ENCODE measurements around the gene KLRF2.
"Not testable (repeated sequence)": the region's sequence is repeated elsewhere in the genome, so short reads cannot be mapped to it uniquely, and the experiment has no call there.

KLRF2 gene

GRCh38 chr12:9881246-9881645, at the start of gene KLRF2:
TSS of gene KLRF2 (plus strand) at chr12:9881489. CDS start at chr12:9881596, 107 bp downstream.
- no peak for DNase-seq (ENCODE audit: low spot score)

- no peak for DNase-seq (ENCODE audit: low spot score)
Observed at GRCh38 chr12:9831720-9832119, 49.6 kb upstream of the KLRF2 start.

GRCh38 chr12:9843407-9843806, 37.9 kb upstream of the KLRF2 start:
- no peak for DNase-seq (ENCODE audit: low spot score)

- DNase-seq (ENCODE audit: low spot score) = no peak
Observed at GRCh38 chr12:9848899-9849298, 32.4 kb upstream of the KLRF2 start.

- DNase-seq (ENCODE audit: low spot score) = no peak
Observed at GRCh38 chr12:9851050-9851449, 30.2 kb upstream of the KLRF2 start.

- no peak for DNase-seq (ENCODE audit: low spot score)
Observed at GRCh38 chr12:9851927-9852326, 29.4 kb upstream of the KLRF2 start.

- DNase-seq (ENCODE audit: low spot score) = no peak
Observed at GRCh38 chr12:9856151-9856550, 25.1 kb upstream of the KLRF2 start.

- DNase-seq (ENCODE audit: low spot score) = no peak
Observed at GRCh38 chr12:9856894-9857293, 24.4 kb upstream of the KLRF2 start.

- no peak for DNase-seq (ENCODE audit: low spot score)
Observed at GRCh38 chr12:9858135-9858534, 23.2 kb upstream of the KLRF2 start.

- no peak for DNase-seq (ENCODE audit: low spot score)
Observed at GRCh38 chr12:9864913-9865675, 16.2 kb upstream of the KLRF2 start.

- no peak for DNase-seq (ENCODE audit: low spot score)
Observed at GRCh38 chr12:9866860-9867269, 14.4 kb upstream of the KLRF2 start.

GRCh38 chr12:9867531-9867930, 13.8 kb upstream of the KLRF2 start:
- DNase-seq (ENCODE audit: low spot score) = no peak

- DNase-seq (ENCODE audit: low spot score) = no peak
Observed at GRCh38 chr12:9868311-9868801, 12.9 kb upstream of the KLRF2 start.

- no peak for DNase-seq (ENCODE audit: low spot score)
Observed at GRCh38 chr12:9868951-9869306, 12.4 kb upstream of the KLRF2 start.

- peak; percentile 44 for DNase-seq (ENCODE audit: low spot score)
Observed at GRCh38 chr12:9869307-9870161, 11.8 kb upstream of the KLRF2 start, which contains the start of gene CLEC2B. TSS of gene CLEC2B (minus strand) at chr12:9869354.

- DNase-seq (ENCODE audit: low spot score) = peak; percentile 13
Observed at GRCh38 chr12:9870286-9870866, 10.9 kb upstream of the KLRF2 start.

GRCh38 chr12:9872162-9872561, 9.1 kb upstream of the KLRF2 start:
- DNase-seq (ENCODE audit: low spot score) = no peak

- DNase-seq (ENCODE audit: low spot score) = no peak
Observed at GRCh38 chr12:9872742-9873141, 8.5 kb upstream of the KLRF2 start.

- DNase-seq (ENCODE audit: low spot score) = not testable (repeated sequence)
Observed at GRCh38 chr12:9876120-9876519, 5.2 kb upstream of the KLRF2 start.

- no peak for DNase-seq (ENCODE audit: low spot score)
Observed at GRCh38 chr12:9880532-9881078, 684 bp upstream of the KLRF2 start.

- DNase-seq (ENCODE audit: low spot score) = no peak
Observed at GRCh38 chr12:9881988-9882387, 699 bp downstream of the KLRF2 start.

- DNase-seq (ENCODE audit: low spot score) = no peak
Observed at GRCh38 chr12:9883175-9883574, 1.9 kb downstream of the KLRF2 start.

Data from AG20443 (cell line).